ENCODE data around the gene MUSTN1.

DNA sequence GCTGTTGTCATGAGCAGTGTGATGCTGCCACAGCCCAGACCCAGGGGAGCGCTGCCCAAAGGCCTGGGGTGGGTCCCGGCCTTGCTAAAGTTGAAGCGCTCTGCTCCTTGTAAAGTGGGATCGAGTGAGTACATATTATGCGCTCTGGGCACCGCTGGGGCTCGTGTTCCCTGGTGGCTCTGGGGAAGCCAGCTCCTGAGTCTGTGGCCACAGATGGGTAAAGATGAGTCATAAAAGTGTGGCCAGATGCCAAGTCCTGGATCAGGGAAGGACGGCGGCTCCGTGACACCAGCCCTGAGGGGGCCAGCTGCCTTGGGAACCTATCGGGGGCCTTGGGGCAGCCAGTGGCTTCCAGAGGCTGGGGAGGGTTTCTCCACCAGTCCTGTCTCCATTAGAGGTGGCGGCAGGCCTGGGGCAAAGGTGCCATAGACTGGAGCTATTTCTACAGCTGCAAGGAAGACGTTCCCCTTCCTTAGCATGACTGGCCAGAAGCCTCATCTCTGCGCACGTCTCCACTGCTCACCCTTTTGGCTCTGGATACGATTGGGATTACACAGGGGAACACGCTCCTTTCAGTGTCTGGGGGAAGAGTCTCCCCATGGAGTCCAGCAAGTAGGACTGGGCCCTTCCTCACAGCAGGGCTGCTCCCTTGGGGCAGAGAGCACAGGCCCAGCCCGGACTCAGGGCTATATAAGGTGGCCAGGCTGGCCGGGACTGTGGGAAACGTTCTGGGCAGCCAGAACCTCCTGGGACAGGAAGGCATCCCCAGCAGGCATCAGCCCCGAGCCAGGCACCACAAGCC lies 3.1 kb downstream of the MUSTN1 start:
- TF ChIP-seq CTCF (conservative IDR thresholded peaks at IDR 0.05 in 1 of 2, IDR thresholded peaks at IDR 0.05 in 1 of 2; ENCODE audit: extremely low read depth in 1 of 2, insufficient read depth in 1 of 2, low read depth in 1 of 2, low read length in 2 of 2) (no peak), EZH2 (IDR thresholded peaks at IDR 0.05; ENCODE audit: borderline replicate concordance, low read length) (no peak)

Data from mammary epithelial cell (primary cell).